Measurements from ENCODE around the gene RAD51B. TPM values are rescaled to one million over a fixed set of nuclear protein-coding genes. Genes with fewer than 3 reads are reported as not detected.

RAD51B gene
- total RNA-seq, 1 experiment from 2014 or later, result 14.2 TPM

GRCh38 chr14:68423686-68424085 is 604.1 kb downstream of the RAD51B start:
- ChIA-PET POLR2A (no interaction called here), CTCF (no interaction called here)
- peaks cover 15% of the 10 kb centered on the region for H3K9me3 Mint-ChIP-seq
- H3K4me1 Mint-ChIP-seq, result peaks cover 37% of the 10 kb centered on the region
- no peaks in the 10 kb centered on the region; the same call in 1 of the 2 replicates for H3K27me3 Mint-ChIP-seq (ENCODE audit: low read depth)
- no peak overlapping the region for H3K4me3 Mint-ChIP-seq
- ATAC-seq (no peak), DNase-seq (ENCODE audit: low spot score) (no peak)
- H3K36me3 Mint-ChIP-seq, result no peaks in the 10 kb centered on the region
- no peak overlapping the region for H3K27ac Mint-ChIP-seq
- TF ChIP-seq E2F5 (CRISPR knock-in tag; IDR thresholded peaks at IDR 0.05), result no peak
- TF ChIP-seq, protein P1, sequence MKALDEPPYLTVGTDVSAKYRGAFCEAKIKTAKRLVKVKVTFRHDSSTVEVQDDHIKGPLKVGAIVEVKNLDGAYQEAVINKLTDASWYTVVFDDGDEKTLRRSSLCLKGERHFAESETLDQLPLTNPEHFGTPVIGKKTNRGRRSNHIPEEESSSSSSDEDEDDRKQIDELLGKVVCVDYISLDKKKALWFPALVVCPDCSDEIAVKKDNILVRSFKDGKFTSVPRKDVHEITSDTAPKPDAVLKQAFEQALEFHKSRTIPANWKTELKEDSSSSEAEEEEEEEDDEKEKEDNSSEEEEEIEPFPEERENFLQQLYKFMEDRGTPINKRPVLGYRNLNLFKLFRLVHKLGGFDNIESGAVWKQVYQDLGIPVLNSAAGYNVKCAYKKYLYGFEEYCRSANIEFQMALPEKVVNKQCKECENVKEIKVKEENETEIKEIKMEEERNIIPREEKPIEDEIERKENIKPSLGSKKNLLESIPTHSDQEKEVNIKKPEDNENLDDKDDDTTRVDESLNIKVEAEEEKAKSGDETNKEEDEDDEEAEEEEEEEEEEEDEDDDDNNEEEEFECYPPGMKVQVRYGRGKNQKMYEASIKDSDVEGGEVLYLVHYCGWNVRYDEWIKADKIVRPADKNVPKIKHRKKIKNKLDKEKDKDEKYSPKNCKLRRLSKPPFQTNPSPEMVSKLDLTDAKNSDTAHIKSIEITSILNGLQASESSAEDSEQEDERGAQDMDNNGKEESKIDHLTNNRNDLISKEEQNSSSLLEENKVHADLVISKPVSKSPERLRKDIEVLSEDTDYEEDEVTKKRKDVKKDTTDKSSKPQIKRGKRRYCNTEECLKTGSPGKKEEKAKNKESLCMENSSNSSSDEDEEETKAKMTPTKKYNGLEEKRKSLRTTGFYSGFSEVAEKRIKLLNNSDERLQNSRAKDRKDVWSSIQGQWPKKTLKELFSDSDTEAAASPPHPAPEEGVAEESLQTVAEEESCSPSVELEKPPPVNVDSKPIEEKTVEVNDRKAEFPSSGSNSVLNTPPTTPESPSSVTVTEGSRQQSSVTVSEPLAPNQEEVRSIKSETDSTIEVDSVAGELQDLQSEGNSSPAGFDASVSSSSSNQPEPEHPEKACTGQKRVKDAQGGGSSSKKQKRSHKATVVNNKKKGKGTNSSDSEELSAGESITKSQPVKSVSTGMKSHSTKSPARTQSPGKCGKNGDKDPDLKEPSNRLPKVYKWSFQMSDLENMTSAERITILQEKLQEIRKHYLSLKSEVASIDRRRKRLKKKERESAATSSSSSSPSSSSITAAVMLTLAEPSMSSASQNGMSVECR (CRISPR knock-in tag; IDR thresholded peaks at IDR 0.05; ENCODE audit: borderline replicate concordance), result no peak
- TF ChIP-seq NR2C2 (CRISPR knock-in tag; IDR thresholded peaks at IDR 0.05), result no peak

DNA sequence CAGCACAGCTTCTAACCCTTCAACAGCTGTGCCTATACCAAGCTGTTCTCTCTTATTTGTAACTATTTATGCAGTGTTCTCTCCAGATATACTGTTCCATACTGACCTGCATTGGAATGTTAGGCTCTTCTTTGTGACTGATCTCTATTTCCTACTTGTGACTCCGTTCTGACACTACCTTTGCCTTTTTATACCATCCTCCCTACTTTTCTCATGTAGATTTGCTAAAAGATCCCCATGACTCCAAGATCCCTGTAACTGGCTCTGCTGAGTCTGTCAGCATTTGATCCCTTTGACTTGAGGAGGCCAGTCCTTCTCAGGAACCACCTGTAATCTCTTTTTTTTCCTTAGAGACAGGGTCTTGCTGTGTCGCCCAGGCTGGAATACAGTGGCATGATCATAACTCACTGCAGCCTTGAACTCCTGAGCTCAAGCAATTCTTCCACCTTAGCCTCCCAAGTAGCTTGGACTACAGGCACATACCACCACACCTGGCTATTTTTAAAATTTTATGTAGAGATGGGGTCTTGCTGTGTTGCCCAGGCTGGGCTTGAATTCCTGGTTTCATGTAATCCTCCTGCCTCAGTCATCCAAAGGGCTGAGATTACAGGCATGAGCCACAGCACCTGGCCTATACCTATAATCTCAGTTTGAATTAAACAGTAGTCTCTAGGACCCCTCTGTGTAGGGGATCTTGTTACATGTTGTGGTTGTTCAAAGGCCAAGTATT is 605.0 kb downstream of the RAD51B start:
- TF ChIP-seq GTF2I (CRISPR knock-in tag; conservative IDR thresholded peaks at IDR 0.05) (0 out of 2 replicates have a peak, but pooled peaks have one; percentile 40), ZNF121 (CRISPR knock-in tag; IDR thresholded peaks at IDR 0.05) (peak; percentile 79), NR1H2 (CRISPR knock-in tag; IDR thresholded peaks at IDR 0.05) (no peak)
- peaks cover 9% of the 10 kb centered on the region for H3K36me3 Mint-ChIP-seq
- ChIA-PET CTCF (no interaction called here), POLR2A (no interaction called here)
- H3K4me3 Mint-ChIP-seq, result no peak overlapping the region
- H3K27ac Mint-ChIP-seq, result no peak overlapping the region
- H3K4me1 Mint-ChIP-seq, result peaks cover 32% of the 10 kb centered on the region
- no peak for DNase-seq (ENCODE audit: low spot score)
- ATAC-seq, result peak; percentile 55
- H3K9me3 Mint-ChIP-seq, result peaks cover 23% of the 10 kb centered on the region
- no peaks in the 10 kb centered on the region; the same call in 1 of the 2 replicates for H3K27me3 Mint-ChIP-seq (ENCODE audit: low read depth)

GRCh38 chr14:68426661-68427549 is 607.3 kb downstream of the RAD51B start:
- ATAC-seq (no peak), DNase-seq (ENCODE audit: low spot score) (no peak)
- ChIA-PET CTCF (no interaction called here), POLR2A (no interaction called here)
- H3K36me3 Mint-ChIP-seq, result peaks cover 17% of the 10 kb centered on the region
- peaks cover 21% of the 10 kb centered on the region for H3K4me1 Mint-ChIP-seq
- no peak overlapping the region for H3K4me3 Mint-ChIP-seq
- H3K9me3 Mint-ChIP-seq, result peaks cover 30% of the 10 kb centered on the region
- H3K27me3 Mint-ChIP-seq (ENCODE audit: low read depth), result no peaks in the 10 kb centered on the region; the same call in 1 of the 2 replicates
- no peak overlapping the region for H3K27ac Mint-ChIP-seq
- TF ChIP-seq ESRRA (CRISPR knock-in tag; IDR thresholded peaks at IDR 0.05; ENCODE audit: borderline replicate concordance) (no peak), OVOL2 (CRISPR knock-in tag; IDR thresholded peaks at IDR 0.05; ENCODE audit: borderline replicate concordance) (no peak), KAT7 (CRISPR knock-in tag; IDR thresholded peaks at IDR 0.05; ENCODE audit: borderline replicate concordance) (no peak), NFE2L1 (CRISPR knock-in tag; IDR thresholded peaks at IDR 0.05) (no peak), PRRX2 (CRISPR knock-in tag; IDR thresholded peaks at IDR 0.05) (no peak), ZNF121 (CRISPR knock-in tag; IDR thresholded peaks at IDR 0.05) (no peak), ZNF425 (CRISPR knock-in tag; conservative IDR thresholded peaks at IDR 0.05) (no peak), GABPB1 (CRISPR knock-in tag; IDR thresholded peaks at IDR 0.05) (no peak), CBFB (CRISPR knock-in tag; IDR thresholded peaks at IDR 0.05; ENCODE audit: low read depth) (no peak)
- TF ChIP-seq, protein P2, sequence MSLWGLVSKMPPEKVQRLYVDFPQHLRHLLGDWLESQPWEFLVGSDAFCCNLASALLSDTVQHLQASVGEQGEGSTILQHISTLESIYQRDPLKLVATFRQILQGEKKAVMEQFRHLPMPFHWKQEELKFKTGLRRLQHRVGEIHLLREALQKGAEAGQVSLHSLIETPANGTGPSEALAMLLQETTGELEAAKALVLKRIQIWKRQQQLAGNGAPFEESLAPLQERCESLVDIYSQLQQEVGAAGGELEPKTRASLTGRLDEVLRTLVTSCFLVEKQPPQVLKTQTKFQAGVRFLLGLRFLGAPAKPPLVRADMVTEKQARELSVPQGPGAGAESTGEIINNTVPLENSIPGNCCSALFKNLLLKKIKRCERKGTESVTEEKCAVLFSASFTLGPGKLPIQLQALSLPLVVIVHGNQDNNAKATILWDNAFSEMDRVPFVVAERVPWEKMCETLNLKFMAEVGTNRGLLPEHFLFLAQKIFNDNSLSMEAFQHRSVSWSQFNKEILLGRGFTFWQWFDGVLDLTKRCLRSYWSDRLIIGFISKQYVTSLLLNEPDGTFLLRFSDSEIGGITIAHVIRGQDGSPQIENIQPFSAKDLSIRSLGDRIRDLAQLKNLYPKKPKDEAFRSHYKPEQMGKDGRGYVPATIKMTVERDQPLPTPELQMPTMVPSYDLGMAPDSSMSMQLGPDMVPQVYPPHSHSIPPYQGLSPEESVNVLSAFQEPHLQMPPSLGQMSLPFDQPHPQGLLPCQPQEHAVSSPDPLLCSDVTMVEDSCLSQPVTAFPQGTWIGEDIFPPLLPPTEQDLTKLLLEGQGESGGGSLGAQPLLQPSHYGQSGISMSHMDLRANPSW (CRISPR knock-in tag; conservative IDR thresholded peaks at IDR 0.05; ENCODE audit: low read depth), result no peak
- TF ChIP-seq, protein P3, sequence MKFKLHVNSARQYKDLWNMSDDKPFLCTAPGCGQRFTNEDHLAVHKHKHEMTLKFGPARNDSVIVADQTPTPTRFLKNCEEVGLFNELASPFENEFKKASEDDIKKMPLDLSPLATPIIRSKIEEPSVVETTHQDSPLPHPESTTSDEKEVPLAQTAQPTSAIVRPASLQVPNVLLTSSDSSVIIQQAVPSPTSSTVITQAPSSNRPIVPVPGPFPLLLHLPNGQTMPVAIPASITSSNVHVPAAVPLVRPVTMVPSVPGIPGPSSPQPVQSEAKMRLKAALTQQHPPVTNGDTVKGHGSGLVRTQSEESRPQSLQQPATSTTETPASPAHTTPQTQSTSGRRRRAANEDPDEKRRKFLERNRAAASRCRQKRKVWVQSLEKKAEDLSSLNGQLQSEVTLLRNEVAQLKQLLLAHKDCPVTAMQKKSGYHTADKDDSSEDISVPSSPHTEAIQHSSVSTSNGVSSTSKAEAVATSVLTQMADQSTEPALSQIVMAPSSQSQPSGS (CRISPR knock-in tag; IDR thresholded peaks at IDR 0.05; ENCODE audit: borderline replicate concordance, low read depth), result no peak
